Upper lobe of left lung (tissue), 4 donors: ENCODE results near the gene PRRC2B.

Experiments used
- CTCF ChIP-seq, 6 experiments: fragments of 450-650 bp in 4 of 6; fragments of 200-600 bp in 2 of 6; sonication (generic) in 2 of 6; IDR thresholded peaks; one replicate each; pipeline ENCODE4 v1.5.1; 2016 to 2019; ENCODE audit warnings: antibody characterized with exemption in 6 of 6
- EP300 ChIP-seq, 4 donors: sonication (generic); formaldehyde crosslinking; IDR thresholded peaks; one replicate each; pipeline ENCODE4 v1.5.1; 2017; ENCODE audit warnings: antibody characterized with exemption in 4 of 4, control low read depth in 2 of 4
- POLR2A ChIP-seq, 4 donors: fragments of 450-650 bp; IDR thresholded peaks; one replicate each; pipeline ENCODE4 v1.5.1; 2016 to 2017; ENCODE audit warnings: antibody characterized with exemption in 4 of 4, mild to moderate bottlenecking in 2 of 4
- POLR2AphosphoS5 ChIP-seq, 2 donors: sonication (generic); formaldehyde crosslinking; IDR thresholded peaks; one replicate each; pipeline ENCODE4 v1.5.1; 2017; ENCODE audit warnings: antibody characterized with exemption in 2 of 2

GRCh38 chr9:131397100-131397790 is 3.4 kb downstream of the PRRC2B start:
- TF ChIP-seq POLR2AphosphoS5 (IDR thresholded peaks at IDR 0.05) (no peak), POLR2A (IDR thresholded peaks at IDR 0.05) (no peak), CTCF (IDR thresholded peaks at IDR 0.05) (no peak), EP300 (IDR thresholded peaks at IDR 0.05) (no peak)
